OCI-LY1 (cell line): ENCODE measurements around the gene ATP11A.
"Not testable (repeated sequence)": the region's sequence is repeated elsewhere in the genome, so short reads cannot be mapped to it uniquely, and the experiment has no call there.

Source experiments
- H2AFZ ChIP-seq: fragments of 200-600 bp; sonication (generic), shearing (Covaris generic); 2 replicates; pipeline ENCODE4 v1.6.0; 2014; ENCODE audit warnings: antibody characterized with exemption, mild to moderate bottlenecking, low read length
- H3F3A ChIP-seq: fragments of 200-600 bp; sonication (generic), shearing (Covaris generic); 2 replicates; pipeline ENCODE4 v1.6.0; 2014; ENCODE audit warnings: mild to moderate bottlenecking, antibody characterized with exemption, low read length, moderate library complexity; ENCODE audit not compliant: insufficient read depth
- H3K27ac ChIP-seq: fragments of 200-600 bp; sonication (generic); 2 replicates; pipeline ENCODE4 v1.5.1; 2014; ENCODE audit warnings: low read length, mixed run types, mild to moderate bottlenecking, low read depth; ENCODE audit not compliant: poor library complexity, severe bottlenecking
- H3K27me3 ChIP-seq: fragments of 200-600 bp; sonication (generic); 2 replicates; pipeline ENCODE4 v1.6.0; 2014; ENCODE audit warnings: antibody characterized with exemption, mild to moderate bottlenecking, low read length, moderate library complexity; ENCODE audit not compliant: insufficient read depth
- H3K36me3 ChIP-seq: fragments of 200-600 bp; sonication (generic); 2 replicates; pipeline ENCODE4 v1.6.1; 2014; ENCODE audit warnings: mild to moderate bottlenecking, antibody characterized with exemption, low read length, moderate library complexity, mixed read lengths; ENCODE audit not compliant: insufficient read depth
- H3K4me1 ChIP-seq: fragments of 200-600 bp; sonication (generic); 2 replicates; pipeline ENCODE4 v1.5.1; 2014; ENCODE audit warnings: mild to moderate bottlenecking, low read length, moderate library complexity; ENCODE audit not compliant: insufficient read depth, severe bottlenecking
- H3K4me2 ChIP-seq: fragments of 200-600 bp; sonication (generic), shearing (Covaris generic); 2 replicates; pipeline ENCODE4 v1.6.1; 2014; ENCODE audit warnings: low read length
- H3K4me3 ChIP-seq: fragments of 200-600 bp; sonication (generic); 2 replicates; pipeline ENCODE4 v1.5.1; 2014; ENCODE audit warnings: low read length, low read depth, mild to moderate bottlenecking, mixed read lengths; ENCODE audit not compliant: poor library complexity, severe bottlenecking
- H3K79me2 ChIP-seq: fragments of 200-600 bp; shearing (Covaris generic); 2 replicates; pipeline ENCODE4 v1.6.1; 2016; ENCODE audit warnings: mixed run types, low read length, mixed read lengths; ENCODE audit not compliant: insufficient read depth
- H3K9ac ChIP-seq: fragments of 200-600 bp; sonication (generic), shearing (Covaris generic); 2 replicates; pipeline ENCODE4 v1.6.1; 2014; ENCODE audit warnings: mild to moderate bottlenecking, low read length, mixed read lengths
- H3K9me2 ChIP-seq: fragments of 200-600 bp; sonication (generic), shearing (Covaris generic); 2 replicates; pipeline ENCODE4 v1.6.1; 2014; ENCODE audit warnings: low read depth, mild to moderate bottlenecking, low read length, mixed read lengths
- H3K9me3 ChIP-seq: fragments of 200-600 bp; shearing (Covaris generic); 2 replicates; pipeline ENCODE4 v1.6.1; 2014; ENCODE audit warnings: low read length, mixed read lengths
- H4K20me1 ChIP-seq: fragments of 200-600 bp; sonication (generic), shearing (Covaris generic); 2 replicates; pipeline ENCODE4 v1.6.0; 2016; ENCODE audit warnings: mild to moderate bottlenecking, low read length; ENCODE audit not compliant: insufficient read depth
- EZH2 ChIP-seq: fragments of 200-600 bp; sonication (generic), shearing (Covaris generic); IDR thresholded peaks from 2 replicates; pipeline ENCODE4 v1.8.0; 2017; ENCODE audit warnings: borderline replicate concordance, mixed run types, mild to moderate bottlenecking, antibody characterized with exemption, low read length, moderate library complexity, mixed read lengths
- TF ChIP-seq, protein P1 (sequence below): fragments of 200-600 bp; sonication (generic), shearing (Covaris generic); IDR thresholded peaks from 2 replicates; pipeline ENCODE4 v1.5.1; 2017; ENCODE audit warnings: mild to moderate bottlenecking, antibody characterized with exemption, low read length, moderate library complexity, mixed read lengths

Gene ATP11A

DNA sequence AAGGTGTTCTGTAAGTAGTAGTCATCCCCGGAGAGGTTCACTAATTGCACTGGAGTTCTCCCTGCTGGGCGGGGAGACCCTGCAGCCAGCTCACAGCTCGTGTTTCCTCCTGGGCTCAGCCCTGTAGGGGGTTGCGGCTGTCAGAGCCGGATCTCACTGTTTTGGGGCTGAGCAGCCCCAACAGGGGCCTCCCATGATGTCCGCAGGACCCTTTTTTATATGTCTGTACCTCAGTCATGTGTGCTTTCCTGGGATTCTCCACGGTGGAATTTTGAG lies 148.9 kb downstream of the ATP11A start:
- no peaks in the 10 kb centered on the region for H3K4me1 ChIP-seq
- no peaks in the 10 kb centered on the region for H3F3A ChIP-seq
- H3K9ac ChIP-seq, result no peak overlapping the region
- no peak overlapping the region for H3K27ac ChIP-seq
- no peak overlapping the region for H2AFZ ChIP-seq
- H3K9me2 ChIP-seq, result no peaks in the 10 kb centered on the region
- peaks cover 16% of the 10 kb centered on the region for H3K36me3 ChIP-seq
- no peak overlapping the region for H3K4me2 ChIP-seq
- H3K27me3 ChIP-seq, result no peaks in the 10 kb centered on the region
- 0 out of 2 replicates have a peak, but pooled peaks cover 3% of the 10 kb centered on the region for H3K9me3 ChIP-seq
- TF ChIP-seq, protein P1, sequence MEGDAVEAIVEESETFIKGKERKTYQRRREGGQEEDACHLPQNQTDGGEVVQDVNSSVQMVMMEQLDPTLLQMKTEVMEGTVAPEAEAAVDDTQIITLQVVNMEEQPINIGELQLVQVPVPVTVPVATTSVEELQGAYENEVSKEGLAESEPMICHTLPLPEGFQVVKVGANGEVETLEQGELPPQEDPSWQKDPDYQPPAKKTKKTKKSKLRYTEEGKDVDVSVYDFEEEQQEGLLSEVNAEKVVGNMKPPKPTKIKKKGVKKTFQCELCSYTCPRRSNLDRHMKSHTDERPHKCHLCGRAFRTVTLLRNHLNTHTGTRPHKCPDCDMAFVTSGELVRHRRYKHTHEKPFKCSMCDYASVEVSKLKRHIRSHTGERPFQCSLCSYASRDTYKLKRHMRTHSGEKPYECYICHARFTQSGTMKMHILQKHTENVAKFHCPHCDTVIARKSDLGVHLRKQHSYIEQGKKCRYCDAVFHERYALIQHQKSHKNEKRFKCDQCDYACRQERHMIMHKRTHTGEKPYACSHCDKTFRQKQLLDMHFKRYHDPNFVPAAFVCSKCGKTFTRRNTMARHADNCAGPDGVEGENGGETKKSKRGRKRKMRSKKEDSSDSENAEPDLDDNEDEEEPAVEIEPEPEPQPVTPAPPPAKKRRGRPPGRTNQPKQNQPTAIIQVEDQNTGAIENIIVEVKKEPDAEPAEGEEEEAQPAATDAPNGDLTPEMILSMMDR, result no peak
- TF ChIP-seq EZH2, result no peak
- H4K20me1 ChIP-seq, result no peaks in the 10 kb centered on the region
- H3K79me2 ChIP-seq, result no peaks in the 10 kb centered on the region
- no peak overlapping the region for H3K4me3 ChIP-seq

DNA sequence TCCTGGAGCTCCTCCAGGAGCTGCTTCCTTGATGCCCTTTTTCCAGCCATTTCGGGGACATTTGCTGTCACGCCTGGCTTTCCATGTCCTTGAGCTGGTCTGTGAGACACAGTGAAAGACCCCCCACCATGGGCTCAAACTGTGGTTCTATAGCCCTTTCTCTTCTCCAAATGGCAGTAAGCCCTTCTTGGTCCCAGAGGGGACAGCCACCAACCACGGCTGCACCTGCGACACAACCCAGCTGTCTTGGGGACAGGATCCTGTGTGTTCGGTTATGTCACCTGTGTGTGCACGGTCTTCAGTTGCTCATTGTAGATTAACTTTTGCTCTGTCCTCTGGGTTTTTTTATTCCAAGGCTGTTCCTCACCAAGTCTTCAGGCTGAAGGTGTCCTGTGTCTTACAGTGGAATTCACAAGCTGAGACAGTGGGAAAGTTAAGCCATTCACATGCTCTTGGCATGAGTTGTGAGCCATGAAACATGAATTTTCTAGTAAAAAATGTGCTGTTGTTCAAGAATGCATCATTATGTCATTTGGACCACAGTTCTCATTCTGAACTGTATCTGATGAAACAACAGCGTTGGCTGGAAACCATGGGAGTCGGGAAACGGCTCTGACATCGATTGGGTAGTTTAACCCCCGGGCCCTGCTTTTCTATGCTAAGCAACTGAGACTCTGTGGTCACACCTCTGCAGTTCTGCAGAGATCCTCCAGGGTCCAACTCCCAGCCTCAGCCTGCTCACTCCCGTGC lies 149.7 kb downstream of the ATP11A start:
- no peaks in the 10 kb centered on the region for H4K20me1 ChIP-seq
- no peak overlapping the region for H3K9ac ChIP-seq
- 0 out of 2 replicates have a peak, but pooled peaks cover 3% of the 10 kb centered on the region for H3K9me3 ChIP-seq
- H3K4me1 ChIP-seq, result no peaks in the 10 kb centered on the region
- H3K79me2 ChIP-seq, result no peaks in the 10 kb centered on the region
- no peak overlapping the region for H3K4me3 ChIP-seq
- no peaks in the 10 kb centered on the region for H3F3A ChIP-seq
- no peaks in the 10 kb centered on the region for H3K9me2 ChIP-seq
- H2AFZ ChIP-seq, result no peak overlapping the region
- H3K4me2 ChIP-seq, result no peak overlapping the region
- peaks cover 14% of the 10 kb centered on the region for H3K36me3 ChIP-seq
- no peaks in the 10 kb centered on the region for H3K27me3 ChIP-seq
- H3K27ac ChIP-seq, result no peak overlapping the region
- no peak for TF ChIP-seq EZH2
- TF ChIP-seq, protein P1, result no peak

DNA sequence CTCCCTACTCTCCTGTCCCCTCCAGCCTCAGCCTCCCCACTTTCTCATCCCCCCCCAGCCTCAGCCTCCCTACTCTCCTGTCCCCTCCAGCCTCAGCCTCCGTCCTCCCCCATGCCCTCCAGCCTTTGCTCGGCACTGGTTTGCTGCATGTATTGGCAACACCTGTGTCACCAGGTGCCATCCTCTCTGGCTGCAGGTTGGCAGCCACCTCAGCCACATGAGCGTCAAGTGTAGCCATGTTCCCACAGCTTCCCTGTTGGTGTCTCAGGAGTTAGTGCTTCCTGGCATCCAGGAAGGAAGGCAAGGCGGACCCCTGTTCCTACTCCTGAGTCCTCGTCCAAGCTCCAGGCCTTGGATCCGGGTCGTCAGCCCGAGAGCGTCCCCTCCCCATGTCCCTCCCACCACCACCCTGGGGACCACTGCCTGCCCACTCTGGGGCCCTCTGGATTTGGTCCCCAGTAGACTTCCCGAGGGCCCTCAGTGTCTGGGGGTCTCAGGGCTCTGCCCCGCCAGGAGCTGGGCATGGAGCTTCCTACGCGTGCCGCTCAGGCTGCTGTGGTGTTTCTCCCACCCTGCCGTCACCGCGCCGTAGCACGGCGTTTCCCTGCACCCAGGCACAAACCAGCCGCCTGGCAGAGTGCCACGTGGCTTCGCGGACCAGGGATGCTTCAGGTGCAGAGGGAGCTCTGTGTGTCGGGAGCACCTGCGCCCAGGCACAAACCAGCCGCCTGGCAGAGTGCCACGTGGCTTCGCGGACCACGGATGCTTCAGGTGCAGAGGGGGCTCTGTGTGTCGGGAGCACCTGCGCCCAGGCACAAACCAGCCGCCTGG lies 150.8 kb downstream of the ATP11A start:
- H3K4me3 ChIP-seq, result no peak overlapping the region
- no peak overlapping the region for H3K27ac ChIP-seq
- no peaks in the 10 kb centered on the region for H3K79me2 ChIP-seq
- no peak overlapping the region for H3K4me2 ChIP-seq
- 0 out of 2 replicates have a peak, but pooled peaks cover 3% of the 10 kb centered on the region for H3K9me3 ChIP-seq
- H3K9me2 ChIP-seq, result no peaks in the 10 kb centered on the region
- peaks cover 13% of the 10 kb centered on the region for H3K36me3 ChIP-seq
- no peaks in the 10 kb centered on the region for H3K4me1 ChIP-seq
- H3K27me3 ChIP-seq, result no peaks in the 10 kb centered on the region
- no peak overlapping the region for H2AFZ ChIP-seq
- no peaks in the 10 kb centered on the region for H3F3A ChIP-seq
- no peaks in the 10 kb centered on the region for H4K20me1 ChIP-seq
- TF ChIP-seq, protein P1, result no peak
- TF ChIP-seq EZH2, result no peak
- H3K9ac ChIP-seq, result no peak overlapping the region

DNA sequence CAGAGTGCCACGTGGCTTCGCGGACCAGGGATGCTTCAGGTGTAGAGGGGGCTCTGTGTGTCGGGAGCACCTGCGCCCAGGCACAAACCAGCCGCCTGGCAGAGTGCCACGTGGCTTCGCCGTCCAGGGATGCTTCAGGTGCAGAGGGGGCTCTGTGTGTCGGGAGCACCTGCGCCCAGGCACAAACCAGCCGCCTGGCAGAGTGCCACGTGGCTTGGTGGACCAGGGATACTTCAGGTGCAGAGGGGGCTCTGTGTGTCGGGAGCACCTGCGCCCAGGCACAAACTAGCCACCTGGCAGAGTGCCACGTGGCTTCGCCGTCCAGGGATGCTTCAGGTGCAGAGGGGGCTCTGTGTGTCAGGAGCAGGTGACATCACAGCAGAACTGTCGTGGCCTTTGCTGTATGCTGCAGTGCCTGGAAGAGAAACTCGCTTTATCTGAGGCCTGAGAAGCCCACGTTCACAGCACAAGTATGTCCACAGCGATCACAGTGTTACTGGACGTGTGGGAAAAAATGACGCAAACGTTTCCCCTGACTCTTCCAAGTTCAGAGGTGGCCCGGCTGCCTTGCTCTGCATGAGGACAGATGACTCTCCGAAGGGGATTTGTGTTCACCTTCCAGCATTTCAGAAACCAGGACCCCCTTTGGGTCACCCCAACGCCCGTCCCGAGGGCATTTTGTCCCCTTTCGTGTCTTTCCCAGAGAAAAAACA lies 151.6 kb downstream of the ATP11A start:
- H3K4me3 ChIP-seq, H3K9ac ChIP-seq, H4K20me1 ChIP-seq, H3K27ac ChIP-seq, H2AFZ ChIP-seq, H3K9me2 ChIP-seq, H3K4me1 ChIP-seq, H3F3A ChIP-seq, H3K79me2 ChIP-seq, H3K27me3 ChIP-seq, H3K9me3 ChIP-seq, H3K4me2 ChIP-seq: not testable (repeated sequence)
- peaks cover 13% of the 10 kb centered on the region for H3K36me3 ChIP-seq
